NCI-H2171 (cell line): ENCODE data around the gene DYNLT2.
"Not testable (repeated sequence)": the region's sequence is repeated elsewhere in the genome, so short reads cannot be mapped to it uniquely, and the experiment has no call there.

Experiments used
- DNase-seq: peaks from one replicate; lab custom pipeline; 2025; lab: John Stamatoyannopoulos, UW

Gene DYNLT2

DNA sequence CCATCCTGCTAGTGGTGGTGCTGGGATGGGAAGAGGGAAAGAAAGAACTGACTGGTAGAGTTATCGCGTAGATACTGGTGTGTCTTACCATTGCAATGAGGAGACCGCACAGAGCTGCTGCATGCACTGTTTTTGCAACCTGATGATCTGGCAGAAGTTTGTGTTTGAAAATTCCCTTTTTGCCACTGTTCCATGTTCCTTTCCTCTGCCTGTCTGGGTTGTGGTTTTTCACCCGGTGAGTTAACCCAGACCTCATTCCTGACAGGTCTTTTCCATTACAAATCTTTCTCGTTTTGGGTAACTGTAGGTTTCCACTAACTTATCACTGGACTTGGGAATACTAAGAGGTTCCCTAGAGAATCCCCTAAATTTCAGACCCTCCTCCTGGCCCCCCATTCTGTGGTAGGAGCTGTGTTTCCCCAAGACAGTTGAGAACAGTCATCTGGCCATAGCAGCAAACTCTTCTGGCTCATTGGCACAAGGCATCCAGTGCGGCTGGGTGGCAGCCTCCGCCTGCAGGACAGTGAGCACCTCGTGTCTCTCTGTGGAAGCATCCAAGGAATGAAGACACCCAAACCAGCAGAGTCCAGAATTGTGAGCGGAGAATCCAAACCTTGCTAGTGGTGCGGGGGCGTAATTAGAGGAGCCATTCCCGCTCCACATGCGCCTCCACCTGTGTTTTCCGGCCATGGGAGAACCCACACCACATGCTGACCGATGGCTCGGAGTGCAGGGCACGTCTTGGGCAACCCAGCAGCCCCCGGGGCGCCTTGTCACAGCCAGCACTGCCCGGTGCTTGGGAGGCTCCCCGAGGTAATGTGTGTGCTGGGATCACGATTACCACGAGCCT is 32.8 kb upstream of the DYNLT2 start:
- no peak for DNase-seq

GRCh38 chr6:169783401-169783800 is 32.0 kb upstream of the DYNLT2 start:
- no peak for DNase-seq

GRCh38 chr6:169782966-169783365 is 31.6 kb upstream of the DYNLT2 start:
- DNase-seq = no peak

GRCh38 chr6:169780571-169781091 is 29.3 kb upstream of the DYNLT2 start:
- no peak for DNase-seq

DNA sequence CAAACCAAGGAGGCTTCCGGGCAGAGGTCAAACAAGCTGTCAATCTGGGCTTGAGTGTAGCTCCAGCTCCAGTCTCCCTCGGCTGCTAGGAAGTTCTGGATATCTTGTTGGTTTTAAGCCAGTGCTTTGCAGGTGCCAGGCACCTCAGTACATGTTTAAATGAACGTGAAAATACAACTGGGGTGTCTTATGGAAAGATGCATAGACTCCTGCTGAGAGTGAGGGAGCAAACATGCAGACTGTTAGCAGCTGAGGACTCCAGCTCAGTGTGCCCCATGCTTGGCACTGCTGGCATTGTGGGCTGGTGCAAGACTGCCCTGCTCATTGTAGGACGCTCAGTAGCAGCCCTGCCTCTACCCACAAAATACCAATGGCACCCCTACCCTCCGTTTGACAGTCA is 28.5 kb upstream of the DYNLT2 start:
- no peak for DNase-seq

DNA sequence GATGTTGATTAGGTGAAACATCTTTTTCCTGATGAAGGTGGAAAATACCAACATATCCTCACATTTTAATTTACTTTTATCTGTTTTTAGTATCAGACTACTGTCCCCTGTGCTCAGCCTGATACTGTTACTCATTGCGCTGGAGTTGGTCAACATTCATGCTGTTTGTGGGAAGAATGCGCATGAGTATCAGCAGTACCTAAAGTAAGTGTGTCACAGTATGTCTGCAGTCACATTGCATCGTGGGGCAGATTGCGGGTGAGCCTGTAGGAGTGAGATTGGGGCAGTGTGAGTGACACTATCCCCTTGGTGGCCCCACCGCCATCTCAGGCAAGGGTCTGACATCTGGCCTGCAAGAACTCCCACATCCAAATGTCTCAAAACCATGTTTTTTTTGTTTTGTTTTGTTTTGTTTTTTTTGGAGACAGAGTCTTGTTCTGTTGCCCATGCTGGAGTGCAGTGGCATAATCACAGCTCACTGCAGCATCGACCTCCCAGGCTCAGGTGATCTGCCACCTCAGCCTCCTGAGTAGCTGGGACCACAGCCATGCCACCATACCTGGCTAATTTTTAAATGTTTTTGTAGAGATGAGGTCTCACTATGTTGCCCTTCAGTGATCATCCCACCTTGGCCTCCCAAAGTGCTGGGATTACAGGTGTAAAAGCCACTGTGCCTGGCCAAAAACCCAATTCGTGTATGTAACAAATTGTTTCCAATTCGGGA is 27.9 kb upstream of the DYNLT2 start:
- DNase-seq = no peak

DNA sequence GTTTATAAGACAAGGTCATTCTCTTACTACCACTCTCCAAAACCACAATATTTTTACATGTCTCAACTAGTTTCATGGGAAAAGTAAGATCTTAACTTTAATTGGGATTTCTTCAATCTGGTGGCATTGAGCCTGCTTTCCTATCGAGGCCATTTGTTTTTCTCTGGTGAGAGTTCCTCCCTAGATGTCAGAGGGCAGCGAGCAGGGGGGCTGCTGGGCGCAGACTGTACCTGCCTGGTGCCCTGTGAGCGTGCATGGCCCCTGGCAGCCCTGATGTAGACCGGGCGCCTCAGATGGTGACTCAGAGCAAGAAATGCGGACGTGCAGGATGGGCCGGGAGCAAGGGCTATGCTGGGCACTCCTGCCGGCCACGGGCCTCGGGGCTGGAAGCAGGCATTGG is 27.3 kb upstream of the DYNLT2 start:
- DNase-seq = no peak

DNA sequence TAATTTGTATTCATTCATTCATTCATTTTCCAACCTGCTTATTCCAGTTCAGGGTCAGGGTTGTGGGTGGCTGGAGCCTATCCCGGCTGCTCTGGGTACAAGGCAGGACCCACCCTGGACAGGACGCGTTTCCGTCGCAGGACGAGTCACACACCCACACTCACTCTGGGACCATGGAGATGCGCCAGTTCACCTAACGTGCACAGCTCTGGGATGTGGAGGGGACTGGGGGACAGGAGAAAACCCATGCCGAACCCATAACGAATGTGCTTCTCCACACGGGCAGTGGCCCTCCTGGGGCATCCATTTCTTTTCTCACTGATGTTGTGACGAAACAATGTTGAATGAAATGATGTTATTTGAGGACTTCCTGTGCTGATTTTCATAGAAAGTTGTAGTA is 26.5 kb upstream of the DYNLT2 start:
- no peak for DNase-seq

GRCh38 chr6:169776379-169776778 is 25.0 kb upstream of the DYNLT2 start:
- DNase-seq = no peak

DNA sequence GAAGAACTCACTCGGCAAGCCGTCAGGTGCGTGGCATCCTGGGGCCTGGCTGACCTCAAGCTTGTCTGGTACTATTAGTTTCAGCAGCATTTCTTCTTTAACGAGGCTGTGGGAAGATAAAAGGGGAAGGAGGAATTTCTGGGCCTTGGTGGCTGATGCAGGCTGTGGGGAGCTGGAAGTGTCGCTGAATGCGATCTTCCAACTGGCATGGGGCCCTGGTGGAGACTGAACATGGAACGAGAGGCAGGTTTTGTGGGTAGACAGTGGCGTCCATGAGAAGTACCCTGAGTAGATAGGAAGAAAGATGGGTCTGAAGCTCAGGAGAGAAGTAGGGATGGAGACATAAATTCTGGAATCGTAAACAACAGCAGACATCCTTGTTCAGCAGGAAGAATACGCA is 23.9 kb upstream of the DYNLT2 start:
- no peak for DNase-seq

DNA sequence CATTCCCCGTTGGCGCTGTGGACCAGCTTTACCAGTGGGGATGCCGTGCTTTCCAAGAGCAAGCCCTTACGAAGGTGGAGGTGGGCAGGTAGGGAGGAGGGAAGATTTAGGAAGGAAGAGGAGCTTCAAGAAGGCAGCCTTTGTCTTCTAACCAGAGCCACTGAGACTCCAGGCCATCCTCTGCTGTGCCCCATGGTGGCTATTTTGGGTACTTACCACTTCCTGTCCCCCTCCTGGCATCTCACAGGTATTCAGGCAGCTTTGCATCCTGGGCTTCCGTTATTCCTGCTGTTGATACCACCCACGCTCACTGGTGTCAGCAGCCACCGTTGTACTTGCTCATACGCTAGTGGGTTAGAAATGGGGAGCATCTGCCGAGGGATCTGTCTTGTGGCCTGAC is 23.0 kb upstream of the DYNLT2 start:
- no peak for DNase-seq

DNA sequence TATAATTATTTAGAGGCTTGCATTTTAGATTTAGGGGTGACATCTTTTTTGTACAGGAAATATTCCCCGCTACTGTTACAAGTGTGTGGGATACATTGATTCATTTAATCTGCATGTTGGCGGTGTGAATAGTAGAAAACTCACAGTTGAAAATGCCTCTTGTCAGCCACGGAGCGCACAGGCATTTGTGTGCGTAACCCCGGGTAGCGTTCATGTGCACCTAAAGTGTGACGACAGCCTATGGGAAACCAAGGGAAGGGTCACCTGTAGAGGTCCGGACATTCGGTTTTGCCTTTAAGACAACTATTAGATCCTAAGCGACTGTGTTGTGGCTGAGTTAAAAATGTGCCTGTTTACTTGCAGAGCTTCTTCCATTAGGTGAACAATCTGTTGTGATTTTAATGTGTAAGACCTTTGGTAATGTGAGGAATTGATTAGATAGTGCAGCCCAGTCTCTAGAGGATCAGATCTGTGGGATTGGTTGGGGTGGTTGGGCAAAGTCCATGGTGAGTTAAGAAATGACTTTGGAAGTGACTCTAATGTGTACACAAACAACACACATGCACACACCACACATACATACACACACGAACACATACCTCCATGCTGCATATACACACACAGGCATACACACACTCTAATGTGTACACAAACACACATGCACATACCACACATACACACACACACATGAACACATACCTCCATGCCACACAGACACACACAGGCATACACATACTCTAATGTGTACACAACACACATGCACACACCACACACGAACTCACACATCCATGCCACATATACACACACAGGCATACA is 15.8 kb upstream of the DYNLT2 start:
- no peak for DNase-seq

GRCh38 chr6:169766232-169766631 is 14.9 kb upstream of the DYNLT2 start:
- DNase-seq = no peak

DNA sequence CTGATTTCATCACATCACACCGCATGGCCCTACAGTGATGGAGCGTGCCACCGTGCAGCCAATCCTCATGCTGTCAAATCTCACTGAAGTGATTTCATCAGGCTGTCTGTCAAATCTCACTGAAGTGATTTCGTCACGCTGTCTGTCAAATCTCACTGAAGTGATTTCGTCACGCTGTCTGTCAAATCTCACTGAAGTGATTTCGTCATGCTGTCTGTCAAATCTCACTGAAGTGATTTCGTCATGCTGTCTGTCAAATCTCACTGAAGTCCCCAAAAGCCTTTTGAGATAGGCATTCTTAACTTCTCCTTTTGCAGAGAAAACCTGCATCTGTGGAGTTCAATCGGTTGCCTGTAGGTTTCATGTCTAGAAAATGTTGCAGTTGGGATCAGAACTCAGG is 14.4 kb upstream of the DYNLT2 start:
- DNase-seq = not testable (repeated sequence)

DNA sequence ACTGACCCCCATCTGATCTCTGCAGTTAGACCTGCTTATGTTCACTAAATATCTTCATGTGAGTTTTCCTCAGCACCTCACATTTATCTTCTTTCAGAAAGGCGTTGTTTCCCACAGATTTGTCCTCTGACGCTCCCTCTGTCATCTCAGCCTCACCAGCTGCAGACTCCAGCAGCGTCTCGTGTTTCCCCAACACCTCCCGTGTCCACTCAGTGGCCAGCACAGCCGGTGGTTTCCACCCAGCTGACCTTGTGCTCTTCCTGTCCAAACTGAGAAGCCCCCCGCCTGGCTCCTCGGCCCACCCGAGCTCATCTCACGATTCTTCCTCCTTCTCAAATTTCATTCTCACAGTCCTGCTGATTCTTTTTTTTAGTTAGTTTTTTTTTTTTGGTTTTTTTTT is 12.5 kb upstream of the DYNLT2 start:
- no peak for DNase-seq

GRCh38 chr6:169763308-169763707 is 11.9 kb upstream of the DYNLT2 start:
- DNase-seq = no peak

- DNase-seq = no peak
These were observed 3.8 kb upstream of the DYNLT2 start for GRCh38 chr6:169755162-169755561.

DNA sequence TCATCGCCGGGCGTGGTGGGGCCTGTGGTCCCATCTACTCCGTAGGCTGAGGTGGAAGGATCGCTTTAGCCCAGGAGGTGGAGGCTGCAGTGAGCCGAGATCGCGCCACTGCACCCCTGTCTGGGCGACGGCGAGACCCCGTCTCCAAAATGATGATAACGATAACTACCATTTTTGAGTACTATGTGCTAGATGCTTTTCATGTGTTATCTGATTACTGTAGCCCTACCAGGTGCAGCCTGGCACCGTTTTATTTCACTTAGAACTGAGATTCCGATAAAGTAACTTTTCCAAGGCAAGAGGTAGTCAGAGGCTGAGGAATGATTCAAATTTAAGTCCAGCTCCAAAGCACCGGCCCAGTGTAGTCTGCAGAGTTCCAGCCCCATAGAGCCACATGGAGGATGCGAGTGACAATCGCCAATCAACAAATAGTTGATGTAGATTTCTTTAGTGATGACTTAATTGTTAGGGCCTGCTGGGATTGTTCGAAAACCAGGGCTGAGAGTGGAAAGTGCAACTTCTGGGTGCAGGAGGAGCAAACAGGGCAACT is 777 bp upstream of the DYNLT2 start:
- peak; percentile 52 for DNase-seq

DNA sequence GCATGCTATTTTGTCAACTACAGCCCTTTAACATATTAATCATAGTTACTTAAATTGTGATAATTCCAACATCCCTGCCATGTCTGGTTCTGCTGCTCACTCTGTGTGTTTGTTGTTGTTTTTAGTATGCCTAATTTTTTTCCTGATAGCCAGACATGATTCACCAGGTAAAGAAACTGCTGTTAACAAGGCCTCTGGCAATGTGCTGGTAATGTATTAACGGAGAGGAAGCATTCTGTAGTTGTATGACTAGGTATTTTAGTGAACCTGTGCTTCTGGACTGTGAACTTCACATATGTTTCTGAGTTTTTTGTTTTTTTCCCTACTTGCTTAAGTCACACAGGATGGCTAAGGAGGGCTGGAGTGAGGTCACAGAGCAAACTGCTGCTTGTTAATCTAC is 4.8 kb downstream of the DYNLT2 start:
- no peak for DNase-seq

- DNase-seq = no peak
These were observed 6.0 kb downstream of the DYNLT2 start for GRCh38 chr6:169745405-169745804.

DNA sequence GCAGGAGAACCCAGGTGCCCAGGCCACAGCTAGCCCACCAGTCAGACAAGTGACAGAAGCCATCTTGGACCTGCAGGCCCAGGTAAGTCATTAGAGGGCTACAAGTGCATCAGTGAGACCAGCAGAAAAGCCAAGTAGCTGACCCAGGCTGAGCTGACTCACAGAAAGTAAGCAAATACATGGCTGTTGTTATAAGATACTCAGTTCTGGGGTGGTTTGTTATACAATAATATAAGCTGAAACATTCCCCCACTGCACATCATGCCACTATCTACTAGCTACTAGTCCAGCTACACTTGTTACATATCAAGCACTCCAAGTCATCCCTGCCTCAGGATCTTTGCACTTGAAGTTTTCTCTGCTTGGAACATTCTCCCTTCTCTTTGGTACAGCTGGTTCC is 10.0 kb downstream of the DYNLT2 start:
- no peak for DNase-seq

- DNase-seq = peak; percentile 17
These were observed 12.3 kb downstream of the DYNLT2 start for GRCh38 chr6:169738976-169739529.
